Amniotic stem cell (primary cell): ENCODE measurements around the gene KIF1B.
"Not testable (repeated sequence)": the region's sequence is repeated elsewhere in the genome, so short reads cannot be mapped to it uniquely, and the experiment has no call there.

Source experiments
- DNase-seq: peaks from one replicate; lab custom pipeline; 2025; lab: John Stamatoyannopoulos, UW

KIF1B gene

DNA sequence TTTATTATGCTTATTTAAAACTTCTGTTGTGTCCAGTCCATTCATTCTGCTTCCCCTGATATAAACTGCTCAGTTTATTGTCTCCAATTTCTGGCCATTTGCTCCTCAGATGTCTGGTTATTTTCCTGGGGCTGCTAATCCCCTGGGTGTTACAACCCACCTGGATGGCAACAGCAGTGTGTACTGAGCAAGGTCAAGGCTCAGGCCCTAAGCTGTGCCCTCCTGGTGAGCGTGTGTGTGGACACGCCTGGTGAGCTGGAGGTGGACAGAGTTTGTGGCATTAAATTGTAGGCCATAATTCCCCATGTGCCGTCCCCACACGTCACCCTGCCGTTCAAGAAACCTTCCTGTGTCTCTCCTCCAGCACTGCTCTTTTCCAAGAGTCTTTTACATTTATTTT lies 18.1 kb upstream of the KIF1B start:
- no peak for DNase-seq

GRCh38 chr1:10193288-10193687 lies 17.1 kb upstream of the KIF1B start:
- DNase-seq: no peak

GRCh38 chr1:10195570-10195969 lies 14.8 kb upstream of the KIF1B start:
- no peak for DNase-seq

- DNase-seq: no peak
These were observed 13.4 kb upstream of the KIF1B start for GRCh38 chr1:10196976-10197375.

DNA sequence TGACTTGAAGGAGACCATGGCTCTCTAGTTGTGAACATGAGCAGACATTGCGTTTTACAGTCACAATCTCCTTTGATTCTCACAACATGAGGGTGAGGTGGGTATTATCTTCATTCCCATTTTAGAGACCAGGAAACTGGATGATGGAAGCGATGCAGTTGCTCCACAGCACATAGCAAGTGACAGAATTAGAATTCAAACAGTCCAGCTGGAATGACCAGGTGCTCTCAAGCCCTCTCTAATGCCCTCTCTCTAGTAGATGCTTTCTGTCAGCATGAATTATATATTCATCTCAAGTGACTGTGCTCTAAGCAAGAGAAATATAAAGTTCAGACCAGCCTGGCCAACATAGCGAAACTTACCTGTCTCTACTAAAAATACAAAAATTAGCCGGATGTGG lies 9.8 kb upstream of the KIF1B start:
- no peak for DNase-seq

DNA sequence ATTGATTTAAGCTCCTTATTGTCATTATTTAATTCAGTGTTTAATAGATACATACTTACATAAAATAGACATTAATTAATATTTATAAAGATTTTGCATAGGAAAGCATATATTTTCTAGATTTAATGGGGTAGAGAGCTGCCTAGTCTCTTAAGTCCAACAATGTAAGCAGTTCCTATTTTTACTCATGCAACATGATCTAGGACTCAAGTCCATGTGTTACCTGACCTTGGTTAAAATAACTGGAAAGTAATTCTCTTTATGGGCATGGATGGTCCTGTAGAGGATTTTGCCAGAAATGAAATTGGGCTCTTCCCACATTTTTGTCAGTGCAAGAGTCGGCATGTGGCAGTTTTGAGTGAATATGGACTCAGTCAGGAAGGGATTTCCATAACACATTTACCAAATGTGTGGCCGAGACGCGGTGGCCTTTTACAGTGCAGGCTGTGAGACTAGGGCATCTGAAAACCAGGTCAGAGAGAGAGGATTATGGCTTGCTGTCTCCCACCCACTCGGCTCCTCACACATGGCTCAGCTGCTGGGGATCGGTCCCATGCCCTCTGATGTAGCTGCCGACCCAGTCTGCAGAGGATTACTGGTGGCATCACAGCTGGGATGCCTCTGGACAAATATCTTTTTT lies 6.2 kb upstream of the KIF1B start:
- no peak for DNase-seq

GRCh38 chr1:10205206-10205605 lies 5.2 kb upstream of the KIF1B start:
- DNase-seq: not testable (repeated sequence)

GRCh38 chr1:10207810-10208209 lies 2.6 kb upstream of the KIF1B start:
- DNase-seq: no peak

DNA sequence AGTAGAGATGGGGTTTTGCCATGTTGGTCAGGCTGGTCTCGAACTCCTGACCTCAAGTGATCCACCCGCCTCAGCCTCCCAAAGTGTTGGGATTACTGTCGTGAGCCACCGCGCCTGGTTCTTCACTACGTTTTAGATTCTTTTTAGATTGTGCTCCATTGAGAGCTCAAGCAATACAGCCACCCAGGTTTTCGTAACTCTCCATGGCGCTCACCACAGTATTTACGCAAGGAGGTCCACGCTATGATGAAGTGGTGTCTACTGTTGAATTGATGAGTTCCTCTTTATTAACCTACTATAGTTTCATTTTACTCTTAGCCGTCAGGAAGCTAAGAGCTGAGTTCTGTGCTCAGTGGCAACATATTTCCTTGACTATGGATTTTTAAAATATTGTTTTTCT lies 1.8 kb upstream of the KIF1B start:
- DNase-seq: no peak

- no peak for DNase-seq
These were observed 823 bp upstream of the KIF1B start for GRCh38 chr1:10209590-10209904.

GRCh38 chr1:10210841-10211804 lies 753 bp downstream of the KIF1B start:
- peak; percentile 88 for DNase-seq

- DNase-seq: no peak
These were observed 1.5 kb downstream of the KIF1B start for GRCh38 chr1:10211805-10212410.

- no peak for DNase-seq
These were observed 2.1 kb downstream of the KIF1B start for GRCh38 chr1:10212476-10212875.

DNA sequence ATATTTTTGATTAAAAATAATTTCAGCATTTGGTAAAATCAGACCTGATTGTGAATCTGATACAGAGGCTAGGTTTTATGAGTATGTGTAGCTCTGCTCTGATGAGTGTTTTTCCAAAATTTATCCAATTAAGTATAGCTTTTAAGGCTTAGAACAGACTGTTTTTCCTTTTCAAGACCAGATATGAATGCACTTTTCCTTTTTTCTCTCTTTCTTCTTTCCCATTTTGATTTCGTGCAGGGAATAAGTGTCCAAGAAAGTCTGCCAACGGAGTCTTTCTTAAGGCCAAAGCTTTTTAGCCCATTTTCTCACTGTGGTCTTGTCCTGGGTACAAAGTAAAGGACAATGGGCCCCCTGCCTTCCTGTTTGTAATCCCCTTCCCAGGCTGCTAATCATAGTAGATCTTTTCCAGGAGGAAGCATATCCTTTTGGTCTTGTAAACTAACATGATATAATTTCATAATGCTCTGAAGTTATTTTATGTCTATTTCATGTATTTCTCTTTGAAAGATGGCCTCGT lies 2.9 kb downstream of the KIF1B start:
- DNase-seq: no peak

GRCh38 chr1:10216090-10216749 lies 5.8 kb downstream of the KIF1B start:
- no peak for DNase-seq

- no peak for DNase-seq
These were observed 7.5 kb downstream of the KIF1B start for GRCh38 chr1:10217748-10218441.

- DNase-seq: no peak
These were observed 9.8 kb downstream of the KIF1B start for GRCh38 chr1:10220200-10220599.

GRCh38 chr1:10220657-10221056 lies 10.3 kb downstream of the KIF1B start:
- DNase-seq: not testable (repeated sequence)

- DNase-seq: no peak
These were observed 15.2 kb downstream of the KIF1B start for GRCh38 chr1:10225573-10225972.

- no peak for DNase-seq
These were observed 18.2 kb downstream of the KIF1B start for GRCh38 chr1:10228528-10228927.

GRCh38 chr1:10229903-10230302 lies 19.5 kb downstream of the KIF1B start:
- DNase-seq: no peak

DNA sequence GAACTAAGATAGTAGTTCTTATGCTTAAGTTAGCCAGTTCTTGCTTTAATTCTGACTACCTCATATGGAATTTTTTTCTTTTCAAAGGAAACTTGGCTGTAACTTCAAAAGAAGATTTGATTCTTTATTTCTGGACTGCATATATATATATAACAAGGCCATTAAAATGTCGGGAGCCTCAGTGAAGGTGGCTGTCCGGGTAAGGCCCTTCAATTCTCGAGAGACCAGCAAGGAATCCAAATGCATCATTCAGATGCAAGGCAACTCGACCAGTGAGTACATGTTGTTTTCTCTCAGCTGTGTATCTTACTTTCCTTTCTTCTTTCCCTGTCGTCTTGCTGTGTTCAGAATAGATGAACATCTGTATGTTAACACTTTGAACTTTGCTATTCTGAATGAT lies 21.8 kb downstream of the KIF1B start:
- no peak for DNase-seq
